Measurements from ENCODE around the gene SMAD7.

DNA sequence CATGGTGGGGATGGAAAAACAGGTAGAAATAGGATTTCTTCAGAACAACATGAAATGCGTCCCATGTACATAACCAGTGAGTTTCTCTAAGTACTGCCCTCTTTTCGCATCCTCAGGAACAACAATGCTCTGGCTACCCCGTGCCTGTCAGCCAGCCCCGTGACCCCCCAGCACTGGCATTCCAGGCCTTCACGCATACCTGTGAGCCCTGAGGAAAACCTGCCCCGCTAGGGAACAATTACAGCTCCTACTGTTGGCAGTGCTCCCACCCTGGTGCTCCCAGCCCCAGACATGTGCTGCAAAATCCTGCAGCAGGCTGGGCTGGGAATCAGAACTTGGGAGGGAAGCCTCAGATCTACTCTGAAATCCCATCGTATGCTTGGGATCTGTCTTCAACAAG, 9.1 kb downstream of the SMAD7 start:
- TF ChIP-seq CTCF (conservative IDR thresholded peaks at IDR 0.05), result no peak
- TF ChIP-seq ZFX (IDR thresholded peaks at IDR 0.05), result no peak
